Smooth muscle cell (in vitro differentiated cells): Measurements from ENCODE around the gene HUNK. TPM values are rescaled to one million over a fixed set of nuclear protein-coding genes. Genes with fewer than 3 reads are reported as not detected.

Source experiments
- DNase-seq: peaks from one replicate; lab custom pipeline; 2025; ENCODE audit not compliant: unreplicated experiment; lab: John Stamatoyannopoulos, UW
- H2AFZ ChIP-seq: fragments of 200-600 bp; sonication (generic); 2 replicates; pipeline ENCODE4 v1.6.0; 2016; ENCODE audit warnings: antibody characterized with exemption, low read depth, mild to moderate bottlenecking
- H3F3A ChIP-seq: fragments of 200-600 bp; sonication (generic); 2 replicates; pipeline ENCODE4 v1.6.0; 2017; ENCODE audit warnings: antibody characterized with exemption, low read depth
- H3K27ac ChIP-seq: fragments of 200-600 bp; sonication (generic); 2 replicates; pipeline ENCODE4 v1.5.1; 2016; ENCODE audit warnings: low read depth, mild to moderate bottlenecking
- H3K27me3 ChIP-seq: fragments of 200-600 bp; sonication (generic); 2 replicates; pipeline ENCODE4 v1.6.1; 2016; ENCODE audit warnings: low read depth, mild to moderate bottlenecking
- H3K36me3 ChIP-seq: fragments of 200-600 bp; sonication (generic); 2 replicates; pipeline ENCODE4 v1.5.1; 2016; ENCODE audit warnings: low read depth
- H3K4me1 ChIP-seq: fragments of 200-600 bp; sonication (generic); 2 replicates; pipeline ENCODE4 v1.5.1; 2016; ENCODE audit warnings: low read depth
- H3K4me2 ChIP-seq: fragments of 200-600 bp; sonication (generic); 2 replicates; pipeline ENCODE4 v1.6.0; 2016; ENCODE audit warnings: mild to moderate bottlenecking
- H3K4me3 ChIP-seq: fragments of 200-600 bp; sonication (generic); 2 replicates; pipeline ENCODE4 v1.5.1; 2016; ENCODE audit warnings: mild to moderate bottlenecking
- H3K79me2 ChIP-seq: fragments of 200-600 bp; sonication (generic); 2 replicates; pipeline ENCODE4 v1.6.0; 2016; ENCODE audit warnings: low read depth, mild to moderate bottlenecking
- H3K9ac ChIP-seq: fragments of 200-600 bp; sonication (generic); 2 replicates; pipeline ENCODE4 v1.6.0; 2016; ENCODE audit warnings: low read depth
- H3K9me3 ChIP-seq: fragments of 200-600 bp; sonication (generic); replicated peaks from 2 replicates; pipeline ENCODE4 v1.5.1; 2016; ENCODE audit warnings: low read depth
- H4K20me1 ChIP-seq: fragments of 200-600 bp; sonication (generic); 2 replicates; pipeline ENCODE4 v1.6.0; 2016; ENCODE audit warnings: low read depth
- WGBS: methylation state at CpG from one replicate; pipeline ENCODE4 v1.1.7; 2016; ENCODE audit warnings: low lambda C conversion rate; 5-methylcytosine and 5-hydroxymethylcytosine counted together
- polyA plus RNA-seq: library from polyadenylated mRNA; unstranded; fragments of >200 nt; fragmentation: Nextera tagmentation; extraction: Ambion mirVana; gene quantifications from 2 replicates; pipeline ENCODE4 v1.2.1, GENCODE V29; 2016
- total RNA-seq: library from RNA; depleted of rRNA; stranded (reverse); fragments of >200 nt; gene quantifications from 2 replicates; pipeline ENCODE4 v1.2.3, GENCODE V29; 2014
- TF ChIP-seq, protein P1 (sequence below): fragments of 200-600 bp; sonication (generic); IDR thresholded peaks from 2 replicates; pipeline ENCODE4 v1.5.1; 2017; ENCODE audit warnings: borderline replicate concordance, mild to moderate bottlenecking, antibody characterized with exemption; ENCODE audit not compliant: insufficient read depth, poor library complexity, severe bottlenecking

The HUNK gene
- total and polyA plus RNA-seq, 2 experiments from 2014 or later: 5.5 to 11.6 TPM

DNA sequence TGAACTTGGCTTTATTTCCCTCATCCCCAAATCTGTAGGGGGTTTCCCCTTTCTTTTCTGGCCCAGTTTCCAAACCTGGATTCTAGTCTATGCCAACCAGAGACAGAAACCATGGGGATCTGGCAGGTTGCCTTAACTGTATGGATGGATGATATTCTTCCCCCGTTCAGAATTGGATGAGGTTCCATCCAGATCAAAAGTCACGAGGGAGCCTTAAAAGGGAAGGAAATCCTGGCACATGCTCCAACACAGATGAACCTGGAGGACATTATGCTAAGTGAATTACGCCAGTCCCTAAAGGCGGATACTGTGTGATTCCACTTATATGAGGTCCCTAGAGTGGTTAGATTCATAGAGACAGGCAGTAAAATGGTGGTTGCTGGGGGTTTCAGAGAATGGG lies 124.4 kb downstream of the HUNK start:
- no peak overlapping the region for H3K4me2 ChIP-seq
- no peak overlapping the region for H3K27ac ChIP-seq
- no peak overlapping the region for H3K4me3 ChIP-seq
- H3K9me3 ChIP-seq: no peaks in the 10 kb centered on the region
- TF ChIP-seq, protein P1, sequence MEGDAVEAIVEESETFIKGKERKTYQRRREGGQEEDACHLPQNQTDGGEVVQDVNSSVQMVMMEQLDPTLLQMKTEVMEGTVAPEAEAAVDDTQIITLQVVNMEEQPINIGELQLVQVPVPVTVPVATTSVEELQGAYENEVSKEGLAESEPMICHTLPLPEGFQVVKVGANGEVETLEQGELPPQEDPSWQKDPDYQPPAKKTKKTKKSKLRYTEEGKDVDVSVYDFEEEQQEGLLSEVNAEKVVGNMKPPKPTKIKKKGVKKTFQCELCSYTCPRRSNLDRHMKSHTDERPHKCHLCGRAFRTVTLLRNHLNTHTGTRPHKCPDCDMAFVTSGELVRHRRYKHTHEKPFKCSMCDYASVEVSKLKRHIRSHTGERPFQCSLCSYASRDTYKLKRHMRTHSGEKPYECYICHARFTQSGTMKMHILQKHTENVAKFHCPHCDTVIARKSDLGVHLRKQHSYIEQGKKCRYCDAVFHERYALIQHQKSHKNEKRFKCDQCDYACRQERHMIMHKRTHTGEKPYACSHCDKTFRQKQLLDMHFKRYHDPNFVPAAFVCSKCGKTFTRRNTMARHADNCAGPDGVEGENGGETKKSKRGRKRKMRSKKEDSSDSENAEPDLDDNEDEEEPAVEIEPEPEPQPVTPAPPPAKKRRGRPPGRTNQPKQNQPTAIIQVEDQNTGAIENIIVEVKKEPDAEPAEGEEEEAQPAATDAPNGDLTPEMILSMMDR: no peak
- no peaks in the 10 kb centered on the region for H4K20me1 ChIP-seq
- DNase-seq: no peak
- no peaks in the 10 kb centered on the region for H3K79me2 ChIP-seq
- H3K36me3 ChIP-seq: no peaks in the 10 kb centered on the region
- H3K9ac ChIP-seq: no peak overlapping the region
- H3F3A ChIP-seq: no peaks in the 10 kb centered on the region
- no peak overlapping the region for H2AFZ ChIP-seq
- H3K4me1 ChIP-seq: peaks cover 5% of the 10 kb centered on the region
- H3K27me3 ChIP-seq: no peaks in the 10 kb centered on the region
- 97% methylated on average over 4 of the region's 4 CpGs for WGBS

DNA sequence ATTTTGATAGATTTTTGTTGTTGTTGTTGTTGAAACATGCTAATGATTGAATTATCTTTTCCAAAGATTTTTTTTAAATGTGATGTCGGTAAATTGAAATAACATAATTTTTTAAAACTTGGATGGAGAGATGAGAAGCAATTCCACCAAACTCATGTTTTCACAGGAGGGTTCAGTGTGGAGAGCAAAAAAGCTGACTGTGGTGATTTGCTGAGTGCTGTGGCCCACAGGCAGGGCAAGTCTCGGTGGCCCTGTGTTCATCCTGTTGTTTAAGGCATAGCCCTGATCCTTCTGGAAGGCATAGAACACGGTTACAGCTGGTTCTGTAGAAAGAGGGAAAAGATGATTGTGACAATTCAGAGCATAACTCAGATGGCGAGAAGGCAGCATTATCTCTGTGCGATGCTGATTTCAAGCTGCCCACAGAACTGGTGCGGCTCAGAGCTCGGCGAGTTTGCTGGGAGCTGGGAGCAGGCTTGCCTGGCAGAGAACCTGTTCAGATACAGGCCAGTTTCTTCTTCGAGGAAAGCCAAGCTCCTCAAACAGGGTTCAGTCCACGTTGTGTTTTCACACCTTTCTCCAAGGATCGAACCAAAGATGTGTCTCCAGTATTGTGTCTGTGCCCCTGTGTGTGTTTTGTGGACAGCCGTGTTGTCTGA lies 127.1 kb downstream of the HUNK start:
- no peak overlapping the region for H2AFZ ChIP-seq
- no peaks in the 10 kb centered on the region for H3K36me3 ChIP-seq
- H3F3A ChIP-seq: no peaks in the 10 kb centered on the region
- TF ChIP-seq, protein P1: no peak
- no peak for DNase-seq
- no peak overlapping the region for H3K9ac ChIP-seq
- no peaks in the 10 kb centered on the region for H4K20me1 ChIP-seq
- no peak overlapping the region for H3K27ac ChIP-seq
- no peaks in the 10 kb centered on the region for H3K27me3 ChIP-seq
- 94% methylated on average over 12 of the region's 12 CpGs for WGBS
- H3K79me2 ChIP-seq: no peaks in the 10 kb centered on the region
- no peak overlapping the region for H3K4me2 ChIP-seq
- no peaks in the 10 kb centered on the region for H3K4me1 ChIP-seq
- H3K9me3 ChIP-seq: no peaks in the 10 kb centered on the region
- no peak overlapping the region for H3K4me3 ChIP-seq

DNA sequence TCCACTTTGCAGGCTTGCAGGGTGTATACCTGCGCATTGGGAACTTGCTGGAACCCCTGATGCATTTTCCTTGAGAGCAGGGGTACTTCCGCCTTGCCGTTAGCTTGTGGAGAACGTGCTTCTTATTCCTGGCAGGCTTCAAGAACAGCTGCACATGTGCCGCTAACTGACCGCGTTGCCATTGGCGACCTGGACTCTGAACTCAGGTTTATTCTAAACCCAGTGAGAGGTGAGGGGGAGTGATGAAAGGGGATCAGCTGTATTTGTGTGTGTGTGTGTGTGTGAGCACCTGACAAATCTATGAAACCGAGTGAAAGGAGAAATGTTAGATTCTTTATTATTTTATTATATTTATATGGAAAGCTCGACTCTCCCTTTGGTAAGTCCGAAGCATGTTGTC lies 128.6 kb downstream of the HUNK start:
- H3K4me1 ChIP-seq: no peaks in the 10 kb centered on the region
- H3K4me3 ChIP-seq: no peak overlapping the region
- H4K20me1 ChIP-seq: no peaks in the 10 kb centered on the region
- no peak overlapping the region for H3K27ac ChIP-seq
- no peaks in the 10 kb centered on the region for H3F3A ChIP-seq
- H3K9ac ChIP-seq: no peak overlapping the region
- no peak for DNase-seq
- H3K4me2 ChIP-seq: no peak overlapping the region
- no peaks in the 10 kb centered on the region for H3K9me3 ChIP-seq
- 96% methylated on average over 11 of the region's 11 CpGs for WGBS
- no peak overlapping the region for H2AFZ ChIP-seq
- no peaks in the 10 kb centered on the region for H3K36me3 ChIP-seq
- H3K27me3 ChIP-seq: no peaks in the 10 kb centered on the region
- TF ChIP-seq, protein P1: no peak
- H3K79me2 ChIP-seq: no peaks in the 10 kb centered on the region

DNA sequence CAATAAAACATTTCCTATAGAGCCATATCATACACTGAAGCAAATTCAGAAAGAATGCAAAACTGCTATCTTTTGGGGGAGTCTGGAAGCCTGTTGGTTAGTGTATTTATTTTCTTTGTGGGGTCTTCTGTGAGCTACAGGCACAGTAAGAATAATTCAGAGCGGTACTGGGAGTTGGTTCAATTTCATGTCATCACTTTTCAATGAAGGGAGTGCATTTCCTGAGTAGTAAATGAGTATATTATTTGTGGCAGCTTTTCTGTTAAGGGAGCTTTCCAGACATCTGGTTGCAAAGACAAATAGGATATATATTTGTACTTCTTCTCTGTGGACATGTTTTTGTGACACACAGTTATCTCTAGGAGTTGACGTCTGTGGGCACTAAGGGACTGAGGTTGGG lies 130.6 kb downstream of the HUNK start:
- no peak overlapping the region for H3K27ac ChIP-seq
- H3K79me2 ChIP-seq: no peaks in the 10 kb centered on the region
- no peak overlapping the region for H3K4me2 ChIP-seq
- H4K20me1 ChIP-seq: no peaks in the 10 kb centered on the region
- H3K4me1 ChIP-seq: no peaks in the 10 kb centered on the region
- H3K9me3 ChIP-seq: no peaks in the 10 kb centered on the region
- no peaks in the 10 kb centered on the region for H3K36me3 ChIP-seq
- no peak overlapping the region for H3K4me3 ChIP-seq
- peaks cover 11% of the 10 kb centered on the region for H3F3A ChIP-seq
- no peak for DNase-seq
- TF ChIP-seq, protein P1: no peak
- no peak overlapping the region for H2AFZ ChIP-seq
- H3K27me3 ChIP-seq: no peaks in the 10 kb centered on the region
- WGBS: 81% methylated on average over 2 of the region's 2 CpGs
- no peak overlapping the region for H3K9ac ChIP-seq
